Hepatocyte (in vitro differentiated cells): ENCODE data around the gene CDYL. TPM values are rescaled to one million over a fixed set of nuclear protein-coding genes. Genes with fewer than 3 reads are reported as not detected.

Source experiments
- DNase-seq: peaks from one replicate; pipeline ENCODE4 v3.0.0-alpha.2; 2016; ENCODE audit warnings: low spot score
- H2AFZ ChIP-seq: fragments of 200-600 bp; sonication (generic); 2 replicates; pipeline ENCODE4 v1.6.0; 2016; ENCODE audit warnings: antibody characterized with exemption, mild to moderate bottlenecking
- H3K27ac ChIP-seq: fragments of 200-600 bp; sonication (generic); 2 replicates; pipeline ENCODE4 v1.5.1; 2016; ENCODE audit warnings: mild to moderate bottlenecking
- H3K27me3 ChIP-seq: fragments of 200-600 bp; sonication (generic); 2 replicates; pipeline ENCODE4 v1.6.1; 2016
- H3K36me3 ChIP-seq: fragments of 200-600 bp; sonication (generic); replicated peaks from 2 replicates; pipeline ENCODE4 v1.5.1; 2016; ENCODE audit warnings: low read depth; ENCODE audit not compliant: insufficient read depth
- H3K4me1 ChIP-seq: fragments of 200-600 bp; sonication (generic); 2 replicates; pipeline ENCODE4 v1.5.1; 2016; ENCODE audit warnings: mild to moderate bottlenecking, moderate library complexity; ENCODE audit not compliant: insufficient read depth
- H3K4me2 ChIP-seq: fragments of 200-600 bp; sonication (generic); 2 replicates; pipeline ENCODE4 v1.6.0; 2016
- H3K4me3 ChIP-seq: fragments of 200-600 bp; sonication (generic); 2 replicates; pipeline ENCODE4 v1.5.1; 2016; ENCODE audit warnings: mild to moderate bottlenecking
- H3K79me2 ChIP-seq: fragments of 200-600 bp; sonication (generic); 2 replicates; pipeline ENCODE4 v1.6.0; 2017; ENCODE audit warnings: mild to moderate bottlenecking
- H3K9me2 ChIP-seq: fragments of 200-600 bp; sonication (generic); replicated peaks from 2 replicates; pipeline ENCODE4 v1.6.0; 2017; ENCODE audit warnings: mild to moderate bottlenecking; ENCODE audit not compliant: insufficient read depth
- H3K9me3 ChIP-seq: fragments of 200-600 bp; sonication (generic); 2 replicates; pipeline ENCODE4 v1.5.1; 2016; ENCODE audit warnings: low read depth, mild to moderate bottlenecking
- H4K20me1 ChIP-seq: fragments of 200-600 bp; sonication (generic); 2 replicates; pipeline ENCODE4 v1.6.0; 2016; ENCODE audit warnings: mild to moderate bottlenecking; ENCODE audit not compliant: insufficient read depth, poor library complexity, severe bottlenecking
- CTCF ChIP-seq: fragments of 200-600 bp; sonication (generic); IDR thresholded peaks from 2 replicates; pipeline ENCODE4 v1.5.1; 2016; ENCODE audit warnings: antibody characterized with exemption, mild to moderate bottlenecking; ENCODE audit not compliant: poor library complexity
- EZH2 ChIP-seq: fragments of 200-600 bp; sonication (generic); IDR thresholded peaks from 2 replicates; pipeline ENCODE4 v1.6.1; 2016; ENCODE audit warnings: antibody characterized with exemption, mild to moderate bottlenecking, borderline replicate concordance
- EZH2phosphoT487 ChIP-seq: fragments of 200-600 bp; sonication (generic); IDR thresholded peaks from one replicate; pipeline ENCODE4 v1.6.1; 2018; ENCODE audit warnings: antibody characterized with exemption, mild to moderate bottlenecking, low read depth, moderate library complexity; ENCODE audit not compliant: unreplicated experiment, severe bottlenecking
- WGBS: methylation state at CpG from one replicate; pipeline ENCODE4 v1.1.6; 2016; ENCODE audit warnings: low lambda C conversion rate; ENCODE audit errors: missing lambda C conversion rate; 5-methylcytosine and 5-hydroxymethylcytosine counted together
- polyA plus RNA-seq: library from polyadenylated mRNA; unstranded; fragments of >200 nt; fragmentation: Nextera tagmentation; extraction: Ambion mirVana; gene quantifications from 2 replicates; pipeline ENCODE4 v1.2.1, GENCODE V29; 2016
- total RNA-seq: library from RNA; depleted of rRNA; stranded (reverse); fragments of >200 nt; gene quantifications from 2 replicates; pipeline ENCODE4 v1.2.3, GENCODE V29; 2014

CDYL gene
- total and polyA plus RNA-seq, 2 experiments from 2014 or later, result 25.3 to 30.4 TPM

GRCh38 chr6:4894049-4894448 lies 117.8 kb downstream of the CDYL start:
- Histone ChIP-seq H3K9me3 (no peaks in the 10 kb centered on the region), H3K4me2 (no peak overlapping the region), H4K20me1 (peaks cover 11% of the 10 kb centered on the region), H3K4me1 (no peaks in the 10 kb centered on the region), H3K36me3 (no peaks in the 10 kb centered on the region), H3K27me3 (no peaks in the 10 kb centered on the region), H3K27ac (no peak overlapping the region), H3K9me2 (no peaks in the 10 kb centered on the region), H2AFZ (no peak overlapping the region), H3K79me2 (peaks cover 65% of the 10 kb centered on the region), H3K4me3 (no peak overlapping the region)
- WGBS, result 96% methylated on average over 9 of the region's 9 CpGs
- DNase-seq, result no peak
- TF ChIP-seq EZH2 (no peak), CTCF (no peak), EZH2phosphoT487 (no peak)

GRCh38 chr6:4895971-4896370 lies 119.8 kb downstream of the CDYL start:
- H3K36me3 ChIP-seq, result no peaks in the 10 kb centered on the region
- no peak overlapping the region for H3K4me2 ChIP-seq
- peaks cover 3% of the 10 kb centered on the region for H4K20me1 ChIP-seq
- H3K4me1 ChIP-seq, result no peaks in the 10 kb centered on the region
- H3K79me2 ChIP-seq, result peaks cover 57% of the 10 kb centered on the region
- no peak overlapping the region for H3K4me3 ChIP-seq
- H3K27me3 ChIP-seq, result no peaks in the 10 kb centered on the region
- H2AFZ ChIP-seq, result no peak overlapping the region
- H3K27ac ChIP-seq, result no peak overlapping the region
- TF ChIP-seq EZH2, result no peak
- no peak for TF ChIP-seq CTCF
- TF ChIP-seq EZH2phosphoT487, result no peak
- no peaks in the 10 kb centered on the region for H3K9me3 ChIP-seq
- H3K9me2 ChIP-seq, result no peaks in the 10 kb centered on the region
- WGBS, result 78% methylated on average over 5 of the region's 5 CpGs
- no peak for DNase-seq

GRCh38 chr6:4896401-4896800 lies 120.2 kb downstream of the CDYL start:
- WGBS, result 91% methylated on average over 8 of the region's 8 CpGs
- no peak overlapping the region for H3K27ac ChIP-seq
- no peak overlapping the region for H2AFZ ChIP-seq
- H3K9me2 ChIP-seq, result no peaks in the 10 kb centered on the region
- TF ChIP-seq EZH2 (no peak), CTCF (no peak), EZH2phosphoT487 (no peak)
- no peak overlapping the region for H3K4me2 ChIP-seq
- DNase-seq, result no peak
- H3K36me3 ChIP-seq, result no peaks in the 10 kb centered on the region
- H3K27me3 ChIP-seq, result no peaks in the 10 kb centered on the region
- no peak overlapping the region for H3K4me3 ChIP-seq
- H3K9me3 ChIP-seq, result no peaks in the 10 kb centered on the region
- no peaks in the 10 kb centered on the region for H3K4me1 ChIP-seq
- H4K20me1 ChIP-seq, result peaks cover 3% of the 10 kb centered on the region
- peaks cover 57% of the 10 kb centered on the region for H3K79me2 ChIP-seq
